HCT116 (cell line): ENCODE data around the gene EPB41L5. TPM values are rescaled to one million over a fixed set of nuclear protein-coding genes. Genes with fewer than 3 reads are reported as not detected.

Source experiments
- ATAC-seq: fragments of 200-7000 bp; cut with Tn5 transposase; 2 replicates; pipeline ENCODE4 v1.9.1; 2020; ENCODE audit warnings: mild to moderate bottlenecking, moderate library complexity
- BruUV-seq: library from RNA; stranded (reverse); fragments of 400-500 nt; replicated peaks from 2 replicates; lab custom pipeline; 2021; lab: Mats Ljungman, UMichigan
- CTCF ChIA-PET: fragments of 300-600 bp; sonication (Branson Sonifier 250); formaldehyde crosslinking; loops from one replicate; lab custom pipeline; 2021; ENCODE audit warnings: antibody characterized with exemption; lab: Charles Lee
- POLR2A ChIA-PET: fragments of 300-600, 350-600 bp; sonication (Branson Sonifier 250); formaldehyde crosslinking; loops from one replicate; lab custom pipeline; 2021; ENCODE audit warnings: antibody characterized with exemption; lab: Charles Lee
- RAD21 ChIA-PET, 2 experiments: fragments of 300-600 bp; sonication (Branson Sonifier 250); formaldehyde crosslinking; loops; one replicate each; lab custom pipeline; 2023; ENCODE audit warnings: low total read pairs in 2 of 2; ENCODE audit not compliant: uncharacterized antibody in 2 of 2, unreplicated experiment in 2 of 2, low non-redundant PET in 1 of 2; lab: Charles Lee
- DNase-seq: peaks from one replicate; pipeline ENCODE4 v3.0.0-alpha.2; 2010; ENCODE audit warnings: low read depth, low spot score
- H2AFZ ChIP-seq: fragments of 200-600 bp; shearing (Covaris generic), sonication (generic); 2 replicates; pipeline ENCODE4 v1.6.1; 2017; ENCODE audit warnings: low read depth, mixed run types, mixed read lengths, antibody characterized with exemption, low read length; ENCODE audit not compliant: poor library complexity, severe bottlenecking
- H3K27ac ChIP-seq: 2 replicates; pipeline ENCODE4 v1.5.1; 2012; ENCODE audit warnings: low read depth, low read length
- H3K27me3 ChIP-seq: fragments of 200-600 bp; sonication (generic); 2 replicates; pipeline ENCODE4 v1.6.1; 2016; ENCODE audit warnings: mixed run types, low read length, mixed read lengths; ENCODE audit not compliant: insufficient read depth
- H3K36me3 ChIP-seq, 2 experiments: fragments of 200-500 bp in 1 of 2; fragments of 200-600 bp in 1 of 2; sonication (Bioruptor generic) in 1 of 2; sonication (generic) in 1 of 2; 2 replicates each; pipeline versions ENCODE4 v1.5.1 to v1.6.1; 2014 to 2016; ENCODE audit warnings: low read length in 2 of 2, inconsistent platforms in 1 of 2, mixed read lengths in 1 of 2, mixed run types in 1 of 2; ENCODE audit not compliant: insufficient read depth in 2 of 2, control insufficient read depth in 1 of 2
- H3K4me1 ChIP-seq, 2 experiments: fragments of 200-600 bp in 1 of 2; sonication (generic) in 1 of 2; 2 replicates each; pipeline versions ENCODE4 v1.5.1 to v1.6.1; 2012 to 2017; ENCODE audit warnings: low read length in 2 of 2, inconsistent platforms in 1 of 2, mild to moderate bottlenecking in 1 of 2, mixed read lengths in 1 of 2, mixed run types in 1 of 2, moderate library complexity in 1 of 2; ENCODE audit not compliant: insufficient read depth in 2 of 2, control insufficient read depth in 1 of 2
- H3K4me2 ChIP-seq: fragments of 200-600 bp; sonication (generic); 2 replicates; pipeline ENCODE4 v1.6.1; 2017; ENCODE audit warnings: mixed run types, low read length, mixed read lengths
- H3K4me3 ChIP-seq, 2 experiments: fragments of 200-600 bp in 1 of 2; sonication (generic) in 1 of 2; replicated peaks in 1 of 2; 2 replicates each; pipeline ENCODE4 v1.5.1; 2011 to 2016; ENCODE audit warnings: low read length in 2 of 2, control low read depth in 1 of 2, low read depth in 1 of 2, mild to moderate bottlenecking in 1 of 2, mixed read lengths in 1 of 2, mixed run types in 1 of 2
- H3K79me2 ChIP-seq: fragments of 200-600 bp; sonication (generic); 2 replicates; pipeline ENCODE4 v1.6.1; 2017; ENCODE audit warnings: mild to moderate bottlenecking, mixed run types, low read length, moderate library complexity, mixed read lengths; ENCODE audit not compliant: insufficient read depth
- H3K9ac ChIP-seq: fragments of 200-600 bp; sonication (generic); 2 replicates; pipeline ENCODE4 v1.6.1; 2016; ENCODE audit warnings: low read length, mixed read lengths
- H3K9me2 ChIP-seq: fragments of 200-600 bp; sonication (generic), shearing (Covaris generic); 2 replicates; pipeline ENCODE4 v1.6.1; 2017; ENCODE audit warnings: mixed run types, mild to moderate bottlenecking, moderate library complexity; ENCODE audit not compliant: insufficient read depth
- H3K9me3 ChIP-seq, 2 experiments: fragments of 200-500 bp in 1 of 2; fragments of 200-600 bp in 1 of 2; sonication (Bioruptor generic) in 1 of 2; sonication (generic) in 1 of 2; 2 replicates each; pipeline ENCODE4 v1.6.1; 2014 to 2017; ENCODE audit warnings: low read length in 2 of 2, mixed read lengths in 2 of 2, inconsistent platforms in 1 of 2, low read depth in 1 of 2, mild to moderate bottlenecking in 1 of 2, mixed run types in 1 of 2, moderate library complexity in 1 of 2; ENCODE audit not compliant: control insufficient read depth in 1 of 2, insufficient read depth in 1 of 2
- H4K20me1 ChIP-seq: fragments of 200-600 bp; sonication (generic), shearing (Covaris generic); 2 replicates; pipeline ENCODE4 v1.6.1; 2017; ENCODE audit warnings: mixed run types, mild to moderate bottlenecking, moderate library complexity; ENCODE audit not compliant: insufficient read depth
- ATF3 ChIP-seq: IDR thresholded peaks from 2 replicates; pipeline ENCODE4 v1.6.1; 2012
- CBX3 ChIP-seq: IDR thresholded peaks from 2 replicates; pipeline ENCODE4 v1.6.1; 2012; ENCODE audit warnings: low read depth
- CEBPB ChIP-seq: IDR thresholded peaks from 2 replicates; pipeline ENCODE4 v1.6.1; 2012; ENCODE audit warnings: low read depth
- CTCF ChIP-seq, 3 experiments: fragments of 200-600 bp in 1 of 3; sonication (generic) in 1 of 3; IDR thresholded peaks in 2 of 3; conservative IDR thresholded peaks in 1 of 3; 2 replicates each; pipeline ENCODE4 v1.5.1; 2012 to 2017; ENCODE audit warnings: low read depth in 2 of 3, low read length in 2 of 3, antibody characterized with exemption in 1 of 3, borderline replicate concordance in 1 of 3, control low read depth in 1 of 3, mild to moderate bottlenecking in 1 of 3, mixed read lengths in 1 of 3, mixed run types in 1 of 3, moderate library complexity in 1 of 3; ENCODE audit not compliant: insufficient read depth in 1 of 3
- ELF1 ChIP-seq: IDR thresholded peaks from 2 replicates; pipeline ENCODE4 v1.6.1; 2012; ENCODE audit warnings: low read depth, borderline replicate concordance
- EZH2 ChIP-seq: fragments of 200-600 bp; sonication (generic); IDR thresholded peaks from 2 replicates; pipeline ENCODE4 v1.6.1; 2017; ENCODE audit warnings: antibody characterized with exemption, mixed run types
- EZH2phosphoT487 ChIP-seq: fragments of 200-600 bp; IDR thresholded peaks from 2 replicates; pipeline ENCODE4 v1.6.1; 2018; ENCODE audit warnings: antibody characterized with exemption, borderline replicate concordance
- FOSL1 ChIP-seq: IDR thresholded peaks from 2 replicates; pipeline ENCODE4 v1.6.1; 2012; ENCODE audit warnings: low read depth
- JUND ChIP-seq: IDR thresholded peaks from 2 replicates; pipeline ENCODE4 v1.6.1; 2012
- POLR2A ChIP-seq: IDR thresholded peaks from 2 replicates; pipeline ENCODE4 v1.7.0; 2011; ENCODE audit warnings: borderline replicate concordance; ENCODE audit not compliant: insufficient read depth, insufficient read length; ENCODE audit errors: extremely low read depth
- POLR2AphosphoS5 ChIP-seq: IDR thresholded peaks from 2 replicates; pipeline ENCODE4 v1.6.1; 2011; ENCODE audit warnings: mild to moderate bottlenecking, low read depth, low read length, moderate library complexity
- RAD21 ChIP-seq: IDR thresholded peaks from 2 replicates; pipeline ENCODE4 v1.6.1; 2012; ENCODE audit warnings: low read depth, mild to moderate bottlenecking
- REST ChIP-seq: IDR thresholded peaks from 2 replicates; pipeline ENCODE4 v1.6.1; 2012; ENCODE audit warnings: low read depth
- SP1 ChIP-seq: IDR thresholded peaks from 2 replicates; pipeline ENCODE4 v1.6.1; 2012; ENCODE audit warnings: low read depth
- SRF ChIP-seq: IDR thresholded peaks from 2 replicates; pipeline ENCODE4 v1.6.1; 2012; ENCODE audit warnings: low read depth
- TCF7L2 ChIP-seq: IDR thresholded peaks from 2 replicates; pipeline ENCODE4 v1.7.0; 2011; ENCODE audit warnings: borderline replicate concordance, inconsistent platforms; ENCODE audit not compliant: insufficient read depth, insufficient read length; ENCODE audit errors: extremely low read depth
- YY1 ChIP-seq: IDR thresholded peaks from 2 replicates; pipeline ENCODE4 v1.6.1; 2011; ENCODE audit warnings: low read length, low read depth, moderate library complexity, mild to moderate bottlenecking; ENCODE audit not compliant: insufficient replicate concordance; ENCODE audit errors: extremely low read depth
- ZBTB33 ChIP-seq: IDR thresholded peaks from 2 replicates; pipeline ENCODE4 v1.6.1; 2011; ENCODE audit warnings: mild to moderate bottlenecking, low read length, moderate library complexity; ENCODE audit not compliant: insufficient replicate concordance; ENCODE audit errors: extremely low read depth
- ZFX ChIP-seq: fragments of 450-650 bp; IDR thresholded peaks from 2 replicates; pipeline ENCODE4 v1.6.1; 2017
- ZNF274 ChIP-seq: fragments of 200-500 bp; sonication (Bioruptor generic); IDR thresholded peaks from 2 replicates; pipeline ENCODE4 v1.6.1; 2014; ENCODE audit warnings: mild to moderate bottlenecking, low read depth, low read length, inconsistent platforms
- intact Hi-C: fragments of 100-400 bp; cut with micrococcal nuclease; formaldehyde crosslinking; loops from 2 replicates; pipeline ENCODE4 v1.10.0; 2022
- total RNA-seq: library from RNA; stranded (reverse); gene quantifications from one replicate; pipeline ENCODE4 v1.2.1, GENCODE V29; 2021; ENCODE audit not compliant: unreplicated experiment

The EPB41L5 gene
- total RNA-seq, 1 experiment from 2014 or later, result 14.7 TPM

GRCh38 chr2:120219766-120220165 is 206.9 kb downstream of the EPB41L5 start:
- H3K4me3 ChIP-seq, result no peak overlapping the region
- H3K36me3 ChIP-seq, result peaks cover 0 to 7% of the 10 kb centered on the region in 2 experiments; a peak in 1 of 4 replicates
- CTCF ChIA-PET, result no interaction called here
- H3K9me2 ChIP-seq, result no peaks in the 10 kb centered on the region
- no peak overlapping the region for H2AFZ ChIP-seq
- H3K4me1 ChIP-seq, result peaks cover 6 to 30% of the 10 kb centered on the region in 2 experiments; a peak in 3 of 4 replicates
- intact Hi-C loops, result no loop called here
- TF ChIP-seq ZNF274, result no peak
- no peak for TF ChIP-seq ELF1
- TF ChIP-seq CTCF (IDR thresholded peaks at IDR 0.05 in 2 of 3, conservative IDR thresholded peaks at IDR 0.05 in 1 of 3; ENCODE audit: borderline replicate concordance in 1 of 3, insufficient read depth in 1 of 3, low read depth in 2 of 3, low read length in 2 of 3), result no peak
- TF ChIP-seq TCF7L2, result no peak
- no peak for TF ChIP-seq POLR2AphosphoS5
- TF ChIP-seq ZFX, result no peak
- no peak for TF ChIP-seq CEBPB
- no peak for TF ChIP-seq ZBTB33
- TF ChIP-seq SP1, result no peak
- no peak for TF ChIP-seq YY1
- no peak for TF ChIP-seq SRF
- no peak for TF ChIP-seq JUND
- TF ChIP-seq ATF3, result no peak
- TF ChIP-seq EZH2, result no peak
- no peak for TF ChIP-seq POLR2A
- no peak for TF ChIP-seq CBX3
- no peak for TF ChIP-seq REST
- no peak for TF ChIP-seq RAD21
- TF ChIP-seq FOSL1, result no peak
- TF ChIP-seq EZH2phosphoT487, result no peak
- no peak for DNase-seq
- H3K27ac ChIP-seq, result no peak overlapping the region
- RAD21 ChIA-PET, result no interaction called here
- POLR2A ChIA-PET, result no interaction called here
- H4K20me1 ChIP-seq, result no peaks in the 10 kb centered on the region
- H3K27me3 ChIP-seq, result no peaks in the 10 kb centered on the region
- no TSS peak for BruUV-seq
- ATAC-seq, result no peak
- H3K9ac ChIP-seq, result no peak overlapping the region
- H3K79me2 ChIP-seq, result peaks cover 26% of the 10 kb centered on the region
- H3K9me3 ChIP-seq, result no peaks in the 10 kb centered on the region
- no peak overlapping the region for H3K4me2 ChIP-seq
